Psoas muscle (tissue), 8 donors: Measurements from ENCODE around the gene HSD17B11. TPM values are rescaled to one million over a fixed set of nuclear protein-coding genes. Genes with fewer than 3 reads are reported as not detected.

Experiments
- ATAC-seq, 4 donors: fragments of 200-7000 bp; cut with Tn5 transposase; one replicate each; pipeline ENCODE4 v1.9.1; 2020; ENCODE audit warnings: moderate library complexity in 3 of 4, mild to moderate bottlenecking in 2 of 4
- DNase-seq, 2 donors: peaks; one replicate each; pipeline ENCODE4 v3.0.0-alpha.2; 2020
- H3K27ac ChIP-seq: fragments of 200-600 bp; one replicate; pipeline ENCODE4 v1.8.0; 2022
- H3K27me3 ChIP-seq, 3 donors: fragments of 200-600 bp in 1 of 3; one replicate each; pipeline versions ENCODE4 v1.6.1 to v1.8.0; 2013 to 2022; ENCODE audit warnings: low read length in 2 of 3, mild to moderate bottlenecking in 2 of 3, moderate library complexity in 1 of 3; ENCODE audit not compliant: insufficient read depth in 3 of 3
- H3K36me3 ChIP-seq, 2 donors: fragments of 200-600 bp in 1 of 2; one replicate each; pipeline versions ENCODE4 v1.6.1 to v1.8.0; 2013 to 2022; ENCODE audit warnings: low read depth in 1 of 2, mild to moderate bottlenecking in 1 of 2, moderate library complexity in 1 of 2; ENCODE audit not compliant: insufficient read depth in 1 of 2
- H3K4me1 ChIP-seq: fragments of 200-600 bp; one replicate; pipeline ENCODE4 v1.8.0; 2022
- H3K4me3 ChIP-seq: fragments of 200-600 bp; one replicate; pipeline ENCODE4 v1.8.0; 2022; ENCODE audit warnings: mild to moderate bottlenecking
- H3K9me3 ChIP-seq: fragments of 200-600 bp; one replicate; pipeline ENCODE4 v1.8.0; 2022
- WGBS, 3 donors: extraction: QIAGEN DNeasy Blood & Tissue Kit; methylation state at CpG; one replicate each; pipeline versions ENCODE4 v1.1.6 to v1.1.7; 2013; 5-methylcytosine and 5-hydroxymethylcytosine counted together
- intact Hi-C, 2 donors: fragments of 100-400 bp; cut with DNase I; formaldehyde crosslinking; loops; one replicate each; pipeline versions ENCODE4 v1.11.0 to v1.14.2; 2022
- polyA plus RNA-seq, 3 donors: library from polyadenylated mRNA; stranded (reverse); fragments of 200-250 nt; gene quantifications; one replicate each; pipeline ENCODE4 v1.2.3, GENCODE V29; 2013
- total RNA-seq, 4 donors: library from RNA; stranded (reverse); fragmentation: NEBNext Ultra II Directional in 2 of 4; extraction: Animal tissue kit (Norgen Biotek cat#: 25700) in 2 of 4; gene quantifications; one replicate each; pipeline versions ENCODE4 v1.2.1 to v1.2.4, GENCODE V29; 2021 to 2023
- TF ChIP-seq, protein P1 (sequence below): fragments of 200-600 bp; IDR thresholded peaks from one replicate; pipeline ENCODE4 v1.8.0; 2022; ENCODE audit warnings: antibody characterized with exemption
- donor health status: healthy with polysubstance abuse.
- donor health status: DM: no; HTN: no; CAD: no; lungs with moderate emphysema.
- donor health status: Bipolar disorder and iron deficiency.
- donor health status: healthy.
- donor health status: DM: yes; HTN: yes; CAD: no.
- donor health status: DM: no; HTN: no; CAD: no.
- donor health status: DM: no; HTN: no; CAD: no.
- donor health status: DM: yes; HTN: yes; CAD: no.

HSD17B11 gene
- total and polyA plus RNA-seq, 7 donors: 5.1 to 11.3 (median 9.6) TPM

DNA sequence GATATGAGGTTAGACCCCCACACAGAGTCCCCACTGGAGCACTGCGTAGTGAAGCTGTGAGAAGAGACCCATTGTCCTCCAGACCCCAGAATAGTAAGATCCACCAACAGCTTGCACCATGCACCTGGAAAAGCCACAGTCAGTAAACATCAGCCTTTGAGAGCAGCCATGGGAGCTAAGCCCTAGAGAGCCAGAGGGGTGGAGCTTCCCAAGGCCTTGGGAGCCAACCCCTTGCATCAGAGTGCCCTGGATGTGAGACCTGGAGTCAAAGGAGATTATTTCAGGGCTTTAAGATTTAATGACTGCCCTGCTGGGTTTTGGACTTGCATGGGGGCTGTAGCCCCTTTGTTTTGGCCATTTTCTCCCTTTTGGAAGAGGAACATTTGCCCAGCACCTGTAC lies 104.0 kb downstream of the HSD17B11 start:
- Histone ChIP-seq H3K9me3 (no peaks in the 10 kb centered on the region), H3K4me3 (no peak overlapping the region), H3K27me3 (no peaks in the 10 kb centered on the region), H3K27ac (no peak overlapping the region), H3K36me3 (no peaks in the 10 kb centered on the region), H3K4me1 (no peaks in the 10 kb centered on the region)
- DNase-seq: no peak
- 91 to 100% (median 100%) methylated on average over 1 of the region's 1 CpG for WGBS, 3 donors
- TF ChIP-seq, protein P1, sequence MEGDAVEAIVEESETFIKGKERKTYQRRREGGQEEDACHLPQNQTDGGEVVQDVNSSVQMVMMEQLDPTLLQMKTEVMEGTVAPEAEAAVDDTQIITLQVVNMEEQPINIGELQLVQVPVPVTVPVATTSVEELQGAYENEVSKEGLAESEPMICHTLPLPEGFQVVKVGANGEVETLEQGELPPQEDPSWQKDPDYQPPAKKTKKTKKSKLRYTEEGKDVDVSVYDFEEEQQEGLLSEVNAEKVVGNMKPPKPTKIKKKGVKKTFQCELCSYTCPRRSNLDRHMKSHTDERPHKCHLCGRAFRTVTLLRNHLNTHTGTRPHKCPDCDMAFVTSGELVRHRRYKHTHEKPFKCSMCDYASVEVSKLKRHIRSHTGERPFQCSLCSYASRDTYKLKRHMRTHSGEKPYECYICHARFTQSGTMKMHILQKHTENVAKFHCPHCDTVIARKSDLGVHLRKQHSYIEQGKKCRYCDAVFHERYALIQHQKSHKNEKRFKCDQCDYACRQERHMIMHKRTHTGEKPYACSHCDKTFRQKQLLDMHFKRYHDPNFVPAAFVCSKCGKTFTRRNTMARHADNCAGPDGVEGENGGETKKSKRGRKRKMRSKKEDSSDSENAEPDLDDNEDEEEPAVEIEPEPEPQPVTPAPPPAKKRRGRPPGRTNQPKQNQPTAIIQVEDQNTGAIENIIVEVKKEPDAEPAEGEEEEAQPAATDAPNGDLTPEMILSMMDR: no peak
- intact Hi-C loops: no loop called here
- no peak for ATAC-seq

Other genes starting within 250 kb of the HSD17B11 start
- 10 to 100 TPM; 17.4 to 33.8 (median 21.2) TPM for gene KLHL8, start 170.6 kb downstream of the HSD17B11 start, total RNA-seq
- gene KLHL8, start 170.6 kb downstream of the HSD17B11 start, polyA plus RNA-seq: 10 to 100 TPM in 2 of 3 donors, 1 to 10 TPM in 1; 5.1 to 26.6 (median 12.0) TPM
- gene HSD17B13, start 68.3 kb downstream of the HSD17B11 start, total RNA-seq: under 1 TPM in 2 of 4 donors, not detected in 2; 0.10 to 0.17 TPM
- gene HSD17B13, start 68.3 kb downstream of the HSD17B11 start, polyA plus RNA-seq: under 1 TPM; 0.03 to 0.08 (median 0.03) TPM
- gene NUDT9, start 31.4 kb upstream of the HSD17B11 start, total RNA-seq: 10 to 100 TPM; 20.5 to 33.3 (median 24.0) TPM
- gene NUDT9, start 31.4 kb upstream of the HSD17B11 start, polyA plus RNA-seq: 10 to 100 TPM; 35.1 to 43.3 (median 37.1) TPM
- gene SPARCL1, start 138.2 kb upstream of the HSD17B11 start, total RNA-seq: 100 to 1,000 TPM; 117 to 267 (median 155) TPM
- gene SPARCL1, start 138.2 kb upstream of the HSD17B11 start, polyA plus RNA-seq: 100 to 1,000 TPM; 178 to 260 (median 219) TPM
- under 1 TPM in 1 of 4 donors, not detected in 3; 0.14 TPM for gene DSPP, start 217.3 kb upstream of the HSD17B11 start, total RNA-seq
- under 1 TPM in 1 of 3 donors, not detected in 2; 0.01 TPM for gene DSPP, start 217.3 kb upstream of the HSD17B11 start, polyA plus RNA-seq